DMS53 (cell line): ENCODE data around the gene LRP1.

Source experiments
- DNase-seq: peaks from one replicate; lab custom pipeline; 2025; lab: John Stamatoyannopoulos, UW

The LRP1 gene

GRCh38 chr12:57176139-57176477 is 47.8 kb downstream of the LRP1 start:
- DNase-seq: no peak

GRCh38 chr12:57176846-57177245 is 48.6 kb downstream of the LRP1 start:
- no peak for DNase-seq

- no peak for DNase-seq
Measured at GRCh38 chr12:57177354-57177753, 49.1 kb downstream of the LRP1 start.

GRCh38 chr12:57178213-57178612 is 49.9 kb downstream of the LRP1 start:
- DNase-seq: no peak

GRCh38 chr12:57179331-57180086 is 51.2 kb downstream of the LRP1 start:
- no peak for DNase-seq

GRCh38 chr12:57180321-57180989 is 52.2 kb downstream of the LRP1 start:
- no peak for DNase-seq

- DNase-seq: no peak
Measured at GRCh38 chr12:57181072-57181471, 52.8 kb downstream of the LRP1 start.

- DNase-seq: no peak
Measured at GRCh38 chr12:57181561-57182155, 53.4 kb downstream of the LRP1 start.

- DNase-seq: peak; percentile 89
Measured at GRCh38 chr12:57182918-57183575, 54.8 kb downstream of the LRP1 start.

GRCh38 chr12:57183939-57184725 is 55.8 kb downstream of the LRP1 start:
- DNase-seq: no peak

- DNase-seq: no peak
Measured at GRCh38 chr12:57185403-57185802, 57.1 kb downstream of the LRP1 start.

GRCh38 chr12:57185906-57186508 is 57.7 kb downstream of the LRP1 start:
- no peak for DNase-seq

- DNase-seq: no peak
Measured at GRCh38 chr12:57187222-57188089, 59.2 kb downstream of the LRP1 start.

GRCh38 chr12:57188090-57188425 is 59.8 kb downstream of the LRP1 start:
- DNase-seq: no peak

- DNase-seq: peak; percentile 28
Measured at GRCh38 chr12:57190037-57190436, 61.8 kb downstream of the LRP1 start.

GRCh38 chr12:57190821-57191220 is 62.5 kb downstream of the LRP1 start:
- no peak for DNase-seq

GRCh38 chr12:57191410-57191809 is 63.1 kb downstream of the LRP1 start:
- peak; percentile 46 for DNase-seq

GRCh38 chr12:57192920-57193319 is 64.6 kb downstream of the LRP1 start:
- DNase-seq: no peak

GRCh38 chr12:57193706-57194245 is 65.5 kb downstream of the LRP1 start:
- peak; percentile 87 for DNase-seq

GRCh38 chr12:57194253-57194652 is 66.0 kb downstream of the LRP1 start:
- DNase-seq: peak; percentile 88
